ENCODE data around the gene HYKK. TPM values are rescaled to one million over a fixed set of nuclear protein-coding genes. Genes with fewer than 3 reads are reported as not detected.

The HYKK gene
- total RNA-seq, 1 experiment from 2014 or later = not detected

DNA sequence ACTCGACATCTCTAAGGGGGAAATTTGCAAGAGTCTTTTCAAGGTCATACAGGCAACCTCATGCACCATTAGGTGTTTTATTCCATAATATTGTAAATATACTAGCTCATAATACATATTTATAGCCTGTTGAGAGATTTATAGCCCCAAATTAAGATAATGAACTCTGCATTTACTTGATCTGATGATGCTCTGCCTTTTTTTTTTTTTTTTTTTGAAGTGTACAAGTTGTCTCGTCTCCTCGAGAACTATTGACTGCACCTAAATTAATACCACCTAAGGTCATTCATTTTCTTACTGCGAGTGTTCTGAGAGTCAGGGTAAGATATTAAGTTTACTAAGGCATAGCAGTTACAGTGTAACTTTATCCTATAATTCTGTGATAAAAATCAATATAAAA is 64.0 kb downstream of the HYKK start:
- Histone ChIP-seq H3K36me3 (ENCODE audit: insufficient read depth, low read length, poor library complexity, severe bottlenecking) (no peaks in the 10 kb centered on the region), H3K27me3 (replicated peaks; ENCODE audit: insufficient read depth, low read depth, low read length, poor library complexity) (no peaks in the 10 kb centered on the region), H3K4me1 (ENCODE audit: insufficient read depth, low read length, poor library complexity, severe bottlenecking) (peaks cover 16% of the 10 kb centered on the region), H3K4me3 (ENCODE audit: low read depth, low read length, poor library complexity, severe bottlenecking) (no peak overlapping the region), H3K27ac (ENCODE audit: low read depth, low read length, poor library complexity, severe bottlenecking) (no peak overlapping the region), H3K9me3 (ENCODE audit: low read depth, low read length, poor library complexity, severe bottlenecking) (no peaks in the 10 kb centered on the region)
- intact Hi-C loops (cut with micrococcal nuclease; ENCODE audit: unreplicated experiment) = no loop called here
- POLR2A ChIA-PET (ENCODE audit: low non-redundant PET) = no interaction called here
- no TSS peak for BruUV-seq (replicated peaks)
- no peak for DNase-seq (ENCODE audit: low spot score)
- CTCF ChIA-PET = no interaction called here
- no peak for TF ChIP-seq CTCF (conservative IDR thresholded peaks at IDR 0.05; ENCODE audit: low read depth, low read length)
- no peak for TF ChIP-seq EZH2 (IDR thresholded peaks at IDR 0.05; ENCODE audit: borderline replicate concordance, low read depth, low read length, poor library complexity, severe bottlenecking)

DNA sequence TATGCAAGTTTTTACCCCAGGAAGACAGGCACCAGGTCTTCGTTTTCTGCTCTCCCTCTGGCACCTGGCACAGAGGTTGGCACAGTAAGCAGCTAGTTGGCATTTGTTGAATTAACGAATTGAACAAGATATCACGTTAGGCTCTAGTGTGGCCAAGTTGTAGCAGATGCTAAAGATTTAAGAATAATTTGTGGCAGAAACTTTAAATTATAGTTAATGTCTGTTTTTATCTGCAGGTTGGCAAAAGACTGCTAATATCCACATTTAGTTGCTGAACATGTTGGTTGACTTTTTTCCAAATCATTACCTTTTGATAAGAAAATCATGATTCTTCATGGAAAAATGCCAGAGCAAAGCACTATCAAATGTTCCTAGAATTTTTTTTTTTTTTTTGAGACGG is 66.0 kb downstream of the HYKK start:
- no peak for TF ChIP-seq CTCF (conservative IDR thresholded peaks at IDR 0.05; ENCODE audit: low read depth, low read length)
- TF ChIP-seq EZH2 (IDR thresholded peaks at IDR 0.05; ENCODE audit: borderline replicate concordance, low read depth, low read length, poor library complexity, severe bottlenecking) = no peak
- DNase-seq (ENCODE audit: low spot score) = no peak
- H3K27ac ChIP-seq (ENCODE audit: low read depth, low read length, poor library complexity, severe bottlenecking) = no peak overlapping the region
- no peaks in the 10 kb centered on the region for H3K9me3 ChIP-seq (ENCODE audit: low read depth, low read length, poor library complexity, severe bottlenecking)
- intact Hi-C loops (cut with micrococcal nuclease; ENCODE audit: unreplicated experiment) = no loop called here
- ChIA-PET POLR2A (ENCODE audit: low non-redundant PET) (no interaction called here), CTCF (no interaction called here)
- H3K27me3 ChIP-seq (replicated peaks; ENCODE audit: insufficient read depth, low read depth, low read length, poor library complexity) = no peaks in the 10 kb centered on the region
- no peak overlapping the region for H3K4me3 ChIP-seq (ENCODE audit: low read depth, low read length, poor library complexity, severe bottlenecking)
- H3K4me1 ChIP-seq (ENCODE audit: insufficient read depth, low read length, poor library complexity, severe bottlenecking) = peaks cover 9% of the 10 kb centered on the region
- no TSS peak for BruUV-seq (replicated peaks)
- H3K36me3 ChIP-seq (ENCODE audit: insufficient read depth, low read length, poor library complexity, severe bottlenecking) = no peaks in the 10 kb centered on the region

DNA sequence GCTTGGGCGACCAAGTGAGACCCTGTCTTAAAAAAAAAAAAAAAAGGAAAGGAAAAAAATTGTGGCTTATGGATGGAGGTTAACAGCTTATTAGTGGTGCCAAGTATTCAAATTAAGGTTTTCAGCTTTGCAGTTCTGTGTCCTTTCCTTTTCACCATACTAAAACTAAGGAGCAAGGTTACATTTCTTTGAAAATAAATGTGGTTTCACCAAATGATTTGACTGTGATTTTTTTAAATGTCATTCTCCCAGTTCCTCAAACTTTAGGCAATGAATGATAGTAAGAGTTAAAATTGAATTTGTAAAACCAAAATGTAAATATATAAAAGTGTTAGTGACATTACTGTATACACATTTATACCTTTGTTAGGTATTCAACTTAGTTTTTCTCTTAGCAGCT is 67.6 kb downstream of the HYKK start:
- Histone ChIP-seq H3K27ac (ENCODE audit: low read depth, low read length, poor library complexity, severe bottlenecking) (no peak overlapping the region), H3K36me3 (ENCODE audit: insufficient read depth, low read length, poor library complexity, severe bottlenecking) (no peaks in the 10 kb centered on the region), H3K9me3 (ENCODE audit: low read depth, low read length, poor library complexity, severe bottlenecking) (no peaks in the 10 kb centered on the region), H3K4me1 (ENCODE audit: insufficient read depth, low read length, poor library complexity, severe bottlenecking) (peaks cover 9% of the 10 kb centered on the region), H3K27me3 (replicated peaks; ENCODE audit: insufficient read depth, low read depth, low read length, poor library complexity) (no peaks in the 10 kb centered on the region), H3K4me3 (ENCODE audit: low read depth, low read length, poor library complexity, severe bottlenecking) (no peak overlapping the region)
- no peak for DNase-seq (ENCODE audit: low spot score)
- ChIA-PET CTCF (interaction anchor here (0.6 kb wide), 1 partner anchor 9 kb away, joined by 6 read pairs; no protein-coding TSS in a partner anchor), POLR2A (ENCODE audit: low non-redundant PET) (no interaction called here)
- TF ChIP-seq CTCF (conservative IDR thresholded peaks at IDR 0.05; ENCODE audit: low read depth, low read length) = no peak
- TF ChIP-seq EZH2 (IDR thresholded peaks at IDR 0.05; ENCODE audit: borderline replicate concordance, low read depth, low read length, poor library complexity, severe bottlenecking) = no peak
- no TSS peak for BruUV-seq (replicated peaks)
- intact Hi-C loops (cut with micrococcal nuclease; ENCODE audit: unreplicated experiment) = no loop called here

Other genes starting within 250 kb of the HYKK start
- gene DNAJA4, start 243.0 kb upstream of the HYKK start, total RNA-seq (2021) = 12.0 and 15.7 TPM in 2 replicates
- gene SKIC8, start 208.0 kb upstream of the HYKK start, total RNA-seq (2021) = 55.5 and 57.9 TPM in 2 replicates
- gene CRABP1, start 167.2 kb upstream of the HYKK start, total RNA-seq (2021) = 57.1 and 61.2 TPM in 2 replicates
- 85.9 and 86.4 TPM in 2 replicates for gene IREB2, start 69.4 kb upstream of the HYKK start, total RNA-seq (2021)
- 411 and 444 TPM in 2 replicates for gene PSMA4, start 32.9 kb downstream of the HYKK start, total RNA-seq (2021)
- gene CHRNA5, start 57.9 kb downstream of the HYKK start, total RNA-seq (2021) = 18.9 and 19.1 TPM in 2 replicates
- gene CHRNA3, start 113.4 kb downstream of the HYKK start, total RNA-seq (2021) = not detected in 2 replicates
- gene CHRNB4, start 133.6 kb downstream of the HYKK start, total RNA-seq (2021) = not detected in 2 replicates

Data from A673 (cell line).